Right kidney (tissue), 1 donor: Measurements from ENCODE around the gene MST1R.
"Not testable (repeated sequence)": the region's sequence is repeated elsewhere in the genome, so short reads cannot be mapped to it uniquely, and the experiment has no call there.

Source experiments
- DNase-seq: peaks from one replicate; pipeline ENCODE4 v3.0.0-alpha.2; 2016

The MST1R gene

DNA sequence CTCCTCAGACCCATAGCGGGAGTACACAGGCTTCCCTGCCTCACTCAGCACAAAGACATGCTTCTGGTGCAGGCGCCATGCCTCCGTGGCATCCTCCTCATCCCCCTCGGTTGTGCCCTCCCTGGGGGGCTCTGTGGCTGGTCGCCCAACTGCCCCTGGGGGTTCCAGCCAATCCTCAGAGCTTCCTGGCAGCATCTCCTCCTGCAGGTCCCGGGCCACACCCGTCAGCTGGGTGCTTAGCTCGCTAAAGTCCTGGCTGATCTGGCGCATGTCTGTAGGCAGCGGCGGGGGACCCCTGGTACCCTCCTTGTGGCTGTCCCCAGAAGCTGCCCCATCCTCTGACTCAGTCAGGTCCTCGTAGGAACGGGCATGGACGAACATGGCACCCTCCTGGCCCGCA is 7.9 kb upstream of the MST1R start:
- no peak for DNase-seq

DNA sequence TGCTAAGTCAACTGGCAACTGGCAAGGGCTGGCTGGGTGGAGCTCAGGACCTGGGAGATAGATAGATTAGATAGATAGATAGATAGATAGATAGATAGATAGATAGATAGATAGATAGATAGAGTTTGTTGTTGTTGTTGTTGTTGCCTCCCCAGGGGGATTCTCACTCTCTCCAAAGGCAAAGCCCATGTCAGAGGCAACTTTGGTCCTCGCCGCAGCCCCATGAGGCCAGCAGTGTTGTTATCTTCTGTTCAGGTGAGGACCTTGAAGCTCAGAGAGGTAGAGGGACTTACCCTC is 7.4 kb upstream of the MST1R start:
- DNase-seq: no peak

DNA sequence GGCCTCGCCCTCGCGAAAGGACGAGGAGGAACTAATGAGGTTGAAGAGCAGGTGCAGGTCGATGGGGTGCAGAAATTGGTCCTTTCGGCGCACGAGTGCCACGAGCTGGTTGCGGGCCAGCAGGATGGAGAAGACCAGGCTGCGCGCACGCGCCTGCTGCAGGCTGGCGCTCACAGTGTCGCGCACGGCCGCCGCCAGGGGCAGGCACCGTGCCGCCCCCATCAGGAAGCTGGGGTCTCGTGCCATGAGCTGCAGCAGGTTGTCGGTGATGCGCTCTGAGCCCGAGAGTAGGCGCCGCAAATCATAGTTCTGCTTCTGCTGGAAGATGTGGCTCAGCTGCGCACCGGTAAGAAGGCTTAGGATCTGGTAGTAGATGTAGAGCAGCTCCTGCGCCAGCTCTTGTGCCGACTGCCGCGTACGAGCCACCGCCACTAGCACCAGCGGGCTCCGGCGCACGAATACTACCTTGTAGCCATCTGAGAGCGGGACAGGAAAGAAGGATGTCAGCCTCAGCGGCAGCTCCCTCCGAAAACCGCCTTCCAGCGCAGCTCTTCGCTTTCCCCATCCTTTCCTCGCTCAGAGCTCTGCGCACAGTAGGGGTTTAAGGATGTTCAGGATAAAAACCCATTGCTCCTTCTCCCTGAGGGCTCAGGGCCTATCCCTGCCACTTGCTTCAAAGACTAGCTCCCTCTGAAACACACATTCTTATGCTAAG is 6.9 kb upstream of the MST1R start:
- peak; percentile 61 for DNase-seq

DNA sequence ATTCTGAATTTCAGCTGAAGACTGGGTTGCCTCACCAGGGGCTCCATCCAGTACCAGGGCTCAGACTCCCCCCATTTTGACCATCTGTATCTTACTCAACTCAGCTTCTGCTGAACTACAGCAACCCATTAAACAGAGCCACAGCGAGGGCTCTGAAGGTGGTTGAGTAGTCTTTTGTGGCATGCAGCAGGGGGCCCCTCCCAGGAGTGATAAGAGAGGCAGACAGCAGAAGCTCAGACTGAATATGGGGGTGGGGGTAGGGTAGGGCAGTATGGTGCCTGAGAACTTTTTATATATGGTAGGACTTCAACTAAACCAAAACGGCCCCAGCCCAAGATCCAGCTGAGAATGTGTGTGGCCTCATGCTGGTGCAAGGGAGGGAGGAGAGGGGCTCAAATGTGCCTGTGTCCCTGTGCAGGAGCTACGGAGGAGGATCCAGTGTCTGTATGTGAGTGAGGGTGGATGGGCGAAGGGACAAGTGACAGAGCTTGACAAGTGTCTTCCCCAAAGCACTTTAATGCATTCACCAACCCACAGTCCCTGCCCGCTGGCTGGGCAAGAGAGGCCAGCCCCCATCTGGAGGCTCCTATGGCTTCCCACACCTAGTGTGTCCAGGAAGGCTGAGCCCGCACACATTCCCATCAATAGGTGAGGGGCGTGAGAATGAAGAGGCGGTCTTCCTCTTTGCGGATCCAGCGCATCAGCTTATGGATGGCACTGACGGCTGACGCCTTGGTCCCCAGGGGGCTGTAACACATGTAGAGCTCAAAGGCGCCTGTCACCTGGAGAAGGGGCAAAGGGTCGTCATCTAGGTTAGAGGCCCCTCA is 4.9 kb upstream of the MST1R start:
- no peak for DNase-seq

DNA sequence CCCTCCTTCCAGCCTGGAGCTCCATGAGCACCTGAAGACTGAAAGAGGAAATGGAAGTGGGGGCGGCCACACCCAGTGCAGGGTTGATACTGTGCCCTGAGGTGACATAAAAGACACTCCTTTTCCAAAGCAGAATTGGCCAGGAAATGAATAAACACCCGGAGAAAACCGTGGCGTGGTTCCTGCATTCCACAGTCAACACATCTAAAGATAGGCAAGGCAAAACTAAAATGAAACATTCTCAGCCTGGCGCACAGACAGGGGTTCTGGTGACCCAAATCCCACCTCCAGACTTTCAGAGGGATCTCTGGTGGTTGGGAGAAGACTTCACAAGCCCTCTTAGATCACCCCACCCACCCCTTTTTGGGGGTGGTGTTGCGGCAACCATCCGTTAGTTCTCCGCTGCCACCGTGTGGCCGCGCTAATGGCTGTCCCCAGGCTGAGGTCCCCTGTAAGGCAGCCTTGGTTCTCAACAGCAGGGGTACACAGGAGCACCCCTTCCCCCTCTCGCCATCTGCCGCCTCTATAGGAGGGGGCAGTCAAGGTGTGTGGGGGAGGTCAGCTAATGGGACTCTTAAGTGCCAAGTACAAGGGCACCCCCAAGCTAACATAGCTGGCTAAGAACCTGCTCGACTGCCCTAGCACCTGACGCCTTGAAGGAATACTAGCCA is 2.5 kb upstream of the MST1R start:
- DNase-seq: peak; percentile 47

DNA sequence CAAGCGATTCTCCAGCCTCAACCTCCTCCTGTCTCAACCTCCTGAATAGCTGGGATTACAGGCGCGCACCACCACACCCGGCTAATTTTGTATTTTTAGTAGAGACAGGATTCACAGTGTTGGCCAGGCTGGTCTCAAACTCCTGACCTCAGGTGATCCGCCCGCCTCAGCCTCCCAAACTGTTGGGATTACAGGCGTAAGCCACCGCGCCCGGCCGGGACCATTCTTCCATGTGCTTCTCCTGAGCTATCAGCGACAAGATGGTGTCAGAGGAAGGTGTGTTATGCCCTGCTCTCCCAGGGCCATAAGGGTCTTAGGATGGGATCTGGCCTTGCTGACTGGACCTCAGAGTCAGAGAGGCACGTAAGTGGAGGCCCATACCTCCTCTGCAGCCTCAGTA is 775 bp upstream of the MST1R start:
- DNase-seq: not testable (repeated sequence)

DNA sequence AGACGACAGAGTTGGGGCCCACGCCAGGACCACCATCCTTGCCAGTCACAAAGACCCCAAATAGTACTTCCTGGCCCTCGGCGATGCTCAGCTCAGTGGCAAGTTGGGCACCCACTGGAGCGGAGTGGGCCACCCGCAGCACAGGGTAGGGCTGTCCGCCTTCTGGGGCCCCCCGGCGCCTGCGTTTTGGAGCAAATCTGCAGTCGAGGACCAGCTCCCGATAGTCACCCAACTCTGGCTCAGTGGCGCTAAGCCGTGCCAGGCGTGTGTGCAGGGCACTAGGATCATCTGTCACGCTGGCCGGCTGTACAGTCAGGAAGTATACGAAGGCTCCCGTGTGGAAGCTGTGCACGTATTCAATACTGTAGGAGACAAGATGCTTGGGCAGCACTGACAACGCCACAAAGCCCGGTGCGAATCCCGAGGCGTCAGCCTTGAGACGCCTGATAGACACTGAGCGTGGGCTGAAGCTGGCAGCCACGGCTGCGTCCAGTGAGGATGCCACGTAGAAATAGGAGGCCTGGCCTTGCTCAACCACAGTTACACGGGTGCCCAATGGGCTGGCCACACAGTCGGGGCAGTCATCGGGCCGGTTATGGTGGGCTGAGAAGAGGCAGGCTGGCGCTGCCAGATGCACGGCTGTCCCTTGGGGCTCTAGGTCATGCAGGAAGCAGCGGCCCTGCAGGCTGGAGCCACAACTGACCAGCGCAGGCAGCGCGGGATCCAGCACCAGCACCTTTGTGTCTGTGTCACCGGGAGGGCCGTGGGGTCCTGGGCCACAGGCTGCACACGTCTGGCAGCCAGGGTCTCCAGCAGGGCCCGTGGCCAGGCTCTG is 945 bp downstream of the MST1R start:
- DNase-seq: no peak

DNA sequence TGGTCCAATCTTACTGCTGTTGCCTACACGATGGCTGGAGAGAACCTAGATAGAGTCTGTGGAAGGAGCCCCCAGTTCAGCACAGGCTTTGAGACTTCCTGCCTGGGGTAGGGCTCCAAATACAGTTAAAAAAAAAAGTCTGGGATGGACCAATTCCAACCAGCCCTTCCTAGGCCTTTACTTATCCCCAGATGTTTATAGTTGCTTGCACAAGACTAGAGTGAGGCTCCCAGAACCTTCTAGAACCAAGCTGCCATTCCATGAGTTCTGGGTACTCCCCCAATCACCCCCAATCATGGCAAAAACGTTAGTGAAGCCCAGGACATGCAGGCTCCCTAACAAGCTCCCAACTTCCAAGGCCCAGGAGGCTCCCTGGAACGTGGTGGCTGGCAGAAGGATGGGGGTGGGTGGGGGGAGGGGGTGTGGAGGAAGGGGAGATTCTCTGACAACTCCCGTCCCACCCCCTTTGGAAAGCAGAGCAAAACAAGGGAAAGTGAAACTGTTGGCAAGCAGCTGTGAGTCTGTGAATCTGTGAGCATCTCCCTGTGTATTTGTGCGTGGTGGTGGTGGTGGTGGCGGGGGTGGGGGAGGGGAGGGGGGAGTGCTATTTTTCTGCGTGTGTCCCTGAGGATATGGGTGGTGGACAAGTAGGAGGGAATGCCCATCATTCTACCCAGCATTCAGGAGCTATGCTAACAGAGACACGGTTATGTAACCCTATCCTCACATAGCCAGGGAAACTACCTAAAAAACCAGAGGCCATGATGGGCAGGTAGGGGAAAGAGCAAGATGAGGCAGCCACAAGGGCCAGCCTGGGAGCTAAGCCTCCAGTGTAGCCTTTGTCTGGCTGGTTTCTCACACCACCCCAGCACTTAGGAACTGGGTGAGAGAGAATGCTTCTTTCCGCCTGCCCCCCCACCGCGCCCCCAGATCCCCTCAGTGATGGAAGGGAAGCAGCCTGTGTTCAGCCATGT is 2.0 kb downstream of the MST1R start:
- DNase-seq: no peak

DNA sequence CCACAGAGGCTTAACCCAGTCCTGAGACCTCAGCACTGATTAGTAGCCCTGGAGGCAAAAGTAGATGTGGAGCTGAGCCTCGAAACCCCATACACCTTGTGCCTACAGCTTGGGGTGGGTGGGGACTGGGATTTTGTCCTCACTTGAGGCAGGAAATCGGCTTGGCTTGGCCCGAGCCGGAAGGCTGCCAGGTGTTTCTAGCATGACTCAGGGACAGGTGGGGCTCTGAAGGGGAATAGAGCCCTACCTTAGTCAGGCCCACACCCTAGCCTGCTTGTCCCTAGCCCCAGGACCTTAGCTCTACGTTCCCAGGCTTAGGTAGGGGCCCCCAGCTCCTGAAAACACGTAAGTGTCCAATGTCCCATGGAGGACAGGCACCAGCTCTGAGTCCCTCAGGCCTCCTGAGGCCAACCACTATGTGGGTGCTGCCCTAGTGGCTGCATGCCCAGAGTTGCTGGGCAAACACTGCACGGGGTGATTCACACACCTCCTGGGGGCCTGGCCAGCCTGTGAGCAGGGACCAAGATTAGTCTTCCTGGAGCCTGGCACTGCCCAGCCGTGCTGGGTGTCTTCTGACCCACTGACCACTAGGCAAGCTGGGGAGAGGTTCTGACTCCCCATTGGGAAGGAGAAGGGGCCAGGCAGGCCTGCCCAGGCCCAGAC is 3.1 kb downstream of the MST1R start:
- no peak for DNase-seq

DNA sequence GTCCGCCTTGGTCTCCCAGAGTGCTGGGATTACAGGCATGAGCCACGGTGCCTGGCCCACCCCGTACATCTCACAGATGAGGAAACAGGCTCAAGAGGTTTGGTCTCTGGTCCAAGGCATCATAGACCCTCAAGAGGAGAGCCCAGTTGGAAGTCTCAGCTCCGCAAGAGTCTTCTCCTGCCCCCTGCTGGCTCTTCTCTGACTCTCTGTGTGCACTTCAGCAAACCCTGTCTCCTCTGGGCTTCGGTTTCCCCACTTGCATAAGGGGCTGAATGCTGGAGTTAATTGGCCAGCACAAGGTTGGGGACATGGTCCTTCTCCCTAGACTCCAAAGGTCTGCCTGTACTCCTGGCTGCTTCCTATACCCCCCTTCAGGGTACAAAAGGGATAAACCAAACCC is 3.9 kb downstream of the MST1R start:
- no peak for DNase-seq

DNA sequence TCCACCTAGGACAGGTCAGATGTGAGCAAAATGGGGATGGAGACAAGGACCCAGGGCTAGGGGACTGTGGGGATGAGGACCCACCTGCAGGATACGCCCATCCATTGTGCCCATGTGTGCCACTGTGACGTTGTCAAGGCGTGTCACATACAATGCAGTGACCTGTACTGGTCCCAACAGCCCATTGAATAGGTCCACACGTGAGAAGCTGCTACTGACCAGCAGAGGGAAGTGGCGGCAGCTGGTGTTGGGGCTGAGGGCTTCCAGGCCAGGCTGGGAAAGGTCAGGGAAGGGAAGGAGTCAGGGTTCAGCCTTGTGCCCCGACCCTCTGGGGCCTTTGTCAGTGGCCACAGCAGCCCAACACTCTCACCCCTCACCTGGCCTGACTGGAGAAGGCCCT is 4.7 kb downstream of the MST1R start:
- no peak for DNase-seq

DNA sequence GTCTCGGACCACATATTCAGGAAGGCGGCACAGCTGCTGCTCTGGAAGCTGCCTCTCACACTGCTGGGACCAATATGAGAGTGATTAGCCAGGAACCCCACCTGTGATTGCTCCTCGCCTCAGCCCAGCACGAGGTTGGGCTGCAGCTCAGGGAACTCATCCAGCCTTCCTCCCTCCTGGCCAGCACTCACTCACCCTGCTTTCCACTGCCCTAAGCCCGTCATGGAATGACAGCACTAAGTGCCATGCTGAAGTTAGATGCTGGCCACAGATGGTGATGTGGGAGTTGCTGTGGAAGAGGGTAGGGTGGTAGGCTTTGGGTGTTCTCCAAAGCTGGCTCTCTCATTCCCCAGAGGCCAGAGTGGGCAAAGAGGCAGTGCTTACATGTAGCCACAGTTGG is 7.3 kb downstream of the MST1R start:
- no peak for DNase-seq

DNA sequence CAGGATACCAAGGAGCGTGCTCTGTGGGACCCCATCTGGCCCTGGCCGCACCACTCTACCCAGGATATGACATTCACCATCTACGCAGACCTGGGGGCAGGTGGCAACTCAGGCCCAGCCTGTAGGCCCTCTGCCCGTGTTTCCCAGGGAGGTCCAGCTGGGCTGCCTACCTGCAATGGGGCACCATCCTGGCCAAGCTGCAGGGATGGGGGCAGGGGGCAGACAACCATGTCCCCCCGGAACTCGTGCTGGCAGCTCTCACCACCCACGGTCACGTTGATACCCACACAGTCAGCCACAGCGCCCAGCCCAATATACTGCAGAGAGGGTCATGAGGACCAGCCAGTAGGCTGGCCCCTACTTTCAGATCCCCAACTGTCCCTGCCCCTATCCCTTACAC is 7.9 kb downstream of the MST1R start:
- no peak for DNase-seq

DNA sequence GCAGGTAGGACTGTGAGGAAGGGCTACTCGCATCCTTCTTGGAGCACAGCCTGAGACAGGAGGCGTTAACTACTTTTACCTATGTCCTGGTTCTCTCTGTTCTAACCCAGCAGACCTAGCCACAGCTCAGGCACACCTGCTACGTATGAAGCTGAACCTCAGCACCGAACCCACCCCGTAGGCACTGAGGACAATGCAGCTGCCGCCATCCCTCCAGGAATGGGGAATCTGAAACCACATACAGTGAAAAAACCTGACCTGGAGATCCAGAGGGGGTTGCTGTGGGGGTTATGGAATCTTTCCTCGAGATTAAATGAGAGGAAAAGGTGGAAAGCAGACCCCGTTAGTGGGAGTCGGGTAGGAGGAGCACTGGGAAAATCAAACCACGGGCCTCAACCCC is 14.4 kb downstream of the MST1R start:
- DNase-seq: no peak

DNA sequence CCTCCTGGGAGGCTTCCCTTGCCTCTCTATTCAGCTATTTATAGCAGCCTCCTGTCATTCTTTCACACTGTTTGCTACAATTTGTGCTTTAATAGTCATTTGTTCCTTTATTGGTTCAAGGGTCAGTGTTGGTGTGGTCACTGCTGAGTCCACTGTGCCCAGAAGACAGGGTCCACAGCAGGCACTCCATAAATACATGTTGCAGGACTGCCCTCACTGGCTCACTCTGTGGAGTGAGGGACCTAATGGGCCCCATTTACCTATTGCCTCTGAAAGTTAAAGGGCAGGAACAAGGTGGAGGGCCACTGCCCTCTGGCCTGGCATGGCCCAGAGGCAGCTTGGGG is 16.8 kb downstream of the MST1R start:
- DNase-seq: no peak

DNA sequence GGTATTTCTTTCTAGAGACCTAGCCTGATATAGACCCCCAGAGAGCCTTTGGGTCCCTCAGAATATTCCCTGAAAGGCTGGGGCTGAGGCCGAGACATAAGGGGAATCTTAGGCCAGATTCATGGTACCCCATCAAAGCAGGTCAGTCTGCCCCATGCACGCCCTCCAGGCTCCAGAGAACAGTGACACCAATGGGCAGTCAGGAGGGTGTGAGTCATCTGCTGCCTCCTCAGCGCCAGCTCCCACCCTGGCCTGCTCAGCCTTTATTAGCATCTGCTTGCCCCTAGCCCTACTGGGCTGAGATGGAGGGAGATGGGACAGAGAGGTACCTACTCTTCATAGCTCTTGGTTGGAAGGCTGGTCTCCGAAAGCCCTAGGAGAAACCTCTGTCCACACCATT is 19.7 kb downstream of the MST1R start:
- no peak for DNase-seq

DNA sequence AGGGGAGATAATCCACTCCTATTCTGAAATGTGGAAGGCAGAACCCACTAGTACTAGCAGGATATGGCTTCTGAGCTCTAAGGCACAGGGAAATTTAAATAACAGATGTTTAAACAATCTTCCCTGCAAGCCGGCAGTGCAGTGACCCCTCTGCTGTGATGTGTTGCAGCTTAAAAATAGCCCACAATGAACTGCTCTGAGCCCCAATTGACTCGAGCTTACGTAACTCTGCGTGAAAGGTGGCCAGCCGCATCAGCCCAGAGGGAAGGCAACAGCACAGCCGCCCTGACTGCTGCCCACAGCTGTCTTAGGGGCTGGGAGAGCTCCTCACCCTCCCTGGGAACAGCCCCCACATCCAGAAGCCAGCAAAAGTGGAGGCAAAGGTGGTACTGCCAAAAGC is 21.5 kb downstream of the MST1R start:
- DNase-seq: no peak

DNA sequence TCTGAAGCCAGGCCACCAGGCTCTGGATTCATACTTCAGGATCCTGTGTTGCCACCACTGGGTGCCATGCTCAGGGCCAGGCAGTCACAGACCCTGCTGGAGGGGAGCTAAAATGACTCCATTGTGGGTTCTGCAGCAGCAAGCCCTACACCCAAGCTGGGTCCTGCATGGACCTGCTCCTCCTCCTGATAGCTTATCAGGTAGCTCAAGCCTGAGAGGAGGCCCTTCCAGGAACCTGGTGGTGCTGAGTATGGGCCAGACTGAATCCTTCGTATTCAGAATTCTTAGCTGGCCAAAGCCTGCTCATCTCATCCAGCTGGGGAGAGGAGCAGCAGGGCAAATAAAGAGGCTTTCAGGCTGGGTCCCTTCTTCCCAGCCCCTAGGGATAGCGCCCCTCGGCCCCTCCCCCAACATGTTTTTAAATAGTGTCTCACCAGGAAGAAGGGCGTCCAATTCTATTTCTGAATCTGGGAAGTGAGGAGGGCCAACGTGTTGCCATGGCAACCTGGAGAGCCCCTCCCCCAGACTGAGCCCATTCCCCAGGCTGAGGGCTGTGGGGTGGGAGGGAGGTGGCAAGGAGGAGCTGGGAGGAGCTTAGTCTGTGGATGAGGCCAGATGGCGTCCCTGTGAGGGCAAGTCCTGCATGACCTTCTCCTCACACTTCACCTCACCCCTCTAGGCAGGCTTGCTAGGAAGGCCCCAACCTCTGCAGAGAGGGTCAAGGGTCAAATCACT is 22.9 kb downstream of the MST1R start:
- no peak for DNase-seq

DNA sequence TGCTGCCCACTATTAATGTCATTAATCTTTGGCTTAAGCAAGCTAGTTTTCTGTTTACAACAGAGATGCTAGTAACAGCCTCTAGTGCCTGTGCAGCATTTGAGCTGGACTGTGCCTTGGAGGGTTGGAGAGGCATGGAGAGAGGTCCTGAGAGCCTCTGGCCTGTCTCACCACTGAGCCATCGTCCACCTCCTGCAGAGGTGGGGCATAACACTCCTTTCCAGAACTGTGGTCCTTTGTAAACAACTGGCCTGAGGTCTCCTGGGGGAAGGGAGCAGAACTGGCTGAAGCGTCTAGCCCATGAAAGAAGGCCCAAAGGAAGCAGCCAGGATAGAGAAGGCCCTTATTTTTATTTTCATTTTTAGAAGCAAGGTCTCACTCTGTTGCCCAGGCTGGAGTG is 24.0 kb downstream of the MST1R start:
- DNase-seq: no peak

DNA sequence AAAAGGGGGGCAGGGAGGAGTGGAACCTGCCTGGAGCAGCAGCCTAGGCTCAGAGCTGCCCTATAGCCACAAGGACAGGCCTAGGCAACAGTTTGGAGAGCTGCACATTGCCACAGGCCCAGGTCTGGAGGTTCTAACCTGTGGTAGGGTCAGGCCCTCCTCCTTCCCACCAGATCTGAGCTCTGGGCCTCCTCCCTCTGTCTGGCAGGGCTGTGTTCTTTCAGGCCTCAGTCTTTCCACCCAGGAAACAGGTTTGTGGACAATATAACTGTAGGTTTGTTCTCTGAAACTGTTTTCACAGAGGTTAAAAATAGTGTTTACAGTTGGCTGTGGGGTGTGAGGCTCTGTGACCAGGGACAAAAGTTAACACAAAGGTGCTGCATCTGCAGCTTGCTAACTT is 25.0 kb downstream of the MST1R start:
- DNase-seq: no peak
